ENCODE measurements around the gene DNAH2.

DNA sequence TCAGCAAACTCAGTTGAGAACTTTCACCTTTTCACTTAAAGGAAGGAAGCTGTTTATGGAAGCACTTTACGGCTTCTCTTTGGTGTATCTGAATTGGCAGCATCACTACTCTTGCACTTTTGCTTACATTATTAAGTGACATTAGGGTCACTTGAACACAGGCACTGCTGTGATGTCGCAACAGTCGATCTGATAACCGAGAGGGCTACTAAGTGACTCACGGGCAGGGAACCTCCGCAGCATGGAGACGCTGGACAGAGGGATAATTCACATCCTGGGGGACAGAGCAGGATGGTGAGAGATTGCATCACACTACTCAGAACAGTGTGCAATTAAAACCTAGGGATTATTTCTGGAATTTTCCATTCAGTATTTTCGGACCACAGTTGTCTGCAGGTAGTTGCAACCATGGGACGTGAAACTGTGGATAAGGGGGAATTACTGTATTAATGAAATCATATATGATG lies 56.5 kb downstream of the DNAH2 start:
- TF ChIP-seq, protein P1, sequence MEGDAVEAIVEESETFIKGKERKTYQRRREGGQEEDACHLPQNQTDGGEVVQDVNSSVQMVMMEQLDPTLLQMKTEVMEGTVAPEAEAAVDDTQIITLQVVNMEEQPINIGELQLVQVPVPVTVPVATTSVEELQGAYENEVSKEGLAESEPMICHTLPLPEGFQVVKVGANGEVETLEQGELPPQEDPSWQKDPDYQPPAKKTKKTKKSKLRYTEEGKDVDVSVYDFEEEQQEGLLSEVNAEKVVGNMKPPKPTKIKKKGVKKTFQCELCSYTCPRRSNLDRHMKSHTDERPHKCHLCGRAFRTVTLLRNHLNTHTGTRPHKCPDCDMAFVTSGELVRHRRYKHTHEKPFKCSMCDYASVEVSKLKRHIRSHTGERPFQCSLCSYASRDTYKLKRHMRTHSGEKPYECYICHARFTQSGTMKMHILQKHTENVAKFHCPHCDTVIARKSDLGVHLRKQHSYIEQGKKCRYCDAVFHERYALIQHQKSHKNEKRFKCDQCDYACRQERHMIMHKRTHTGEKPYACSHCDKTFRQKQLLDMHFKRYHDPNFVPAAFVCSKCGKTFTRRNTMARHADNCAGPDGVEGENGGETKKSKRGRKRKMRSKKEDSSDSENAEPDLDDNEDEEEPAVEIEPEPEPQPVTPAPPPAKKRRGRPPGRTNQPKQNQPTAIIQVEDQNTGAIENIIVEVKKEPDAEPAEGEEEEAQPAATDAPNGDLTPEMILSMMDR (IDR thresholded peaks at IDR 0.05): no peak
- TF ChIP-seq EP300 (IDR thresholded peaks at IDR 0.05): no peak
- TF ChIP-seq POLR2A (IDR thresholded peaks at IDR 0.05): no peak
